Mesenchymal stem cell (in vitro differentiated cells and primary cell): Measurements from ENCODE around the gene FOXL3.

ENCODE experiments used
- DNase-seq: peaks from one replicate; pipeline ENCODE4 v3.0.0-alpha.2; 2013
- H2AFZ ChIP-seq: one replicate; pipeline ENCODE4 v1.6.1; 2013; ENCODE audit warnings: low read depth, mild to moderate bottlenecking, control low read depth, inconsistent platforms, low read length, moderate library complexity
- H2AK5ac ChIP-seq: 2 replicates; pipeline ENCODE4 v1.6.1; 2013; ENCODE audit warnings: low read length, moderate library complexity, mild to moderate bottlenecking, inconsistent platforms; ENCODE audit not compliant: severe bottlenecking
- H2BK120ac ChIP-seq: one replicate; pipeline ENCODE4 v1.6.1; 2013; ENCODE audit warnings: low read depth, mild to moderate bottlenecking, inconsistent platforms, low read length, moderate library complexity
- H2BK12ac ChIP-seq, 2 experiments: one replicate each; pipeline ENCODE4 v1.6.1; 2013; ENCODE audit warnings: inconsistent platforms in 2 of 2, low read length in 2 of 2, mild to moderate bottlenecking in 2 of 2, moderate library complexity in 2 of 2, control low read depth in 1 of 2
- H2BK15ac ChIP-seq: one replicate; pipeline ENCODE4 v1.6.1; 2013; ENCODE audit warnings: mild to moderate bottlenecking, low read depth, inconsistent platforms; ENCODE audit not compliant: poor library complexity, severe bottlenecking
- H2BK5ac ChIP-seq: 2 replicates; pipeline ENCODE4 v1.6.1; 2013; ENCODE audit warnings: low read depth, mild to moderate bottlenecking, low read length, control low read depth, inconsistent platforms; ENCODE audit not compliant: poor library complexity, severe bottlenecking
- H3K14ac ChIP-seq, 2 experiments: one replicate each; pipeline ENCODE4 v1.6.1; 2013; ENCODE audit warnings: inconsistent platforms in 2 of 2, low read length in 2 of 2, control low read depth in 1 of 2, mild to moderate bottlenecking in 1 of 2, moderate library complexity in 1 of 2
- H3K18ac ChIP-seq, 2 experiments: one replicate each; pipeline ENCODE4 v1.6.1; 2013; ENCODE audit warnings: inconsistent platforms in 2 of 2, low read length in 2 of 2, control low read depth in 1 of 2, low read depth in 1 of 2, mild to moderate bottlenecking in 1 of 2
- H3K23ac ChIP-seq, 2 experiments: one replicate each; pipeline ENCODE4 v1.6.1; 2013; ENCODE audit warnings: inconsistent platforms in 2 of 2, low read length in 2 of 2, mild to moderate bottlenecking in 2 of 2, moderate library complexity in 2 of 2, control low read depth in 1 of 2
- H3K27ac ChIP-seq: 2 replicates; pipeline ENCODE4 v1.5.1; 2013; ENCODE audit warnings: mild to moderate bottlenecking, moderate library complexity, low read length, control low read depth, inconsistent platforms; ENCODE audit not compliant: poor library complexity, severe bottlenecking
- H3K27me3 ChIP-seq, 2 experiments: 2 replicates each; pipeline versions ENCODE4 v1.6.1 to v1.7.0; 2013; ENCODE audit warnings: low read length in 2 of 2, mild to moderate bottlenecking in 2 of 2, moderate library complexity in 2 of 2, control low read depth in 1 of 2, inconsistent platforms in 1 of 2; ENCODE audit not compliant: control insufficient read depth in 1 of 2, insufficient read depth in 1 of 2
- H3K36me3 ChIP-seq, 2 experiments: 2 replicates each; pipeline versions ENCODE4 v1.6.1 to v1.7.0; 2013; ENCODE audit warnings: low read length in 2 of 2, control low read depth in 1 of 2, inconsistent platforms in 1 of 2, low read depth in 1 of 2, mild to moderate bottlenecking in 1 of 2; ENCODE audit not compliant: insufficient read depth in 2 of 2, control insufficient read depth in 1 of 2
- H3K4ac ChIP-seq, 2 experiments: one replicate each; pipeline ENCODE4 v1.6.1; 2013; ENCODE audit warnings: inconsistent platforms in 2 of 2, low read length in 2 of 2, mild to moderate bottlenecking in 2 of 2, moderate library complexity in 2 of 2, control low read depth in 1 of 2, low read depth in 1 of 2
- H3K4me1 ChIP-seq: 2 replicates; pipeline ENCODE4 v1.6.1; 2013; ENCODE audit warnings: low read depth, low read length, control low read depth; ENCODE audit not compliant: control insufficient read depth, insufficient read depth
- H3K4me2 ChIP-seq: 2 replicates; pipeline ENCODE4 v1.6.1; 2013; ENCODE audit warnings: low read length, mild to moderate bottlenecking, inconsistent platforms; ENCODE audit not compliant: poor library complexity, severe bottlenecking
- H3K4me3 ChIP-seq, 2 experiments: 2 replicates each; pipeline versions ENCODE4 v1.5.1 to v1.7.0; 2013; ENCODE audit warnings: low read length in 2 of 2, mild to moderate bottlenecking in 2 of 2, control low read depth in 1 of 2, low read depth in 1 of 2; ENCODE audit not compliant: insufficient read depth in 1 of 2
- H3K79me1 ChIP-seq: replicated peaks from 2 replicates; pipeline ENCODE4 v1.6.1; 2013; ENCODE audit warnings: mild to moderate bottlenecking, control low read depth, low read length, inconsistent platforms; ENCODE audit not compliant: poor library complexity, severe bottlenecking
- H3K9ac ChIP-seq: 2 replicates; pipeline ENCODE4 v1.7.0; 2013; ENCODE audit warnings: mild to moderate bottlenecking, low read length, moderate library complexity
- H3K9me3 ChIP-seq: 2 replicates; pipeline ENCODE4 v1.7.0; 2013; ENCODE audit warnings: mild to moderate bottlenecking, low read length; ENCODE audit not compliant: control insufficient read depth
- H4K8ac ChIP-seq: one replicate; pipeline ENCODE4 v1.6.1; 2013; ENCODE audit warnings: inconsistent platforms, mild to moderate bottlenecking, low read length, moderate library complexity
- H4K91ac ChIP-seq: one replicate; pipeline ENCODE4 v1.6.1; 2013; ENCODE audit warnings: mild to moderate bottlenecking, low read length, inconsistent platforms
- WGBS: methylation state at CpG from one replicate; pipeline ENCODE4 v1.1.7; 2013; ENCODE audit warnings: mixed read lengths; 5-methylcytosine and 5-hydroxymethylcytosine counted together

FOXL3 gene

GRCh38 chr7:273327-273726 lies 16.6 kb upstream of the FOXL3 start:
- H3K4me3 ChIP-seq: no peak overlapping the region
- H2BK120ac ChIP-seq: no peak overlapping the region
- H4K8ac ChIP-seq: no peak overlapping the region
- no peak overlapping the region for H2AK5ac ChIP-seq
- no peak overlapping the region for H3K4me2 ChIP-seq
- no peak for DNase-seq
- no peaks in the 10 kb centered on the region for H3K79me1 ChIP-seq
- no peak overlapping the region for H3K23ac ChIP-seq
- peaks cover 25% of the 10 kb centered on the region for H3K9me3 ChIP-seq
- H3K27me3 ChIP-seq: peaks cover 8 to 17% of the 10 kb centered on the region in 2 experiments
- H4K91ac ChIP-seq: no peak overlapping the region
- H3K4me1 ChIP-seq: peaks cover 2% of the 10 kb centered on the region
- no peak overlapping the region for H2BK15ac ChIP-seq
- WGBS: 98% methylated on average over 5 of the region's 7 CpGs
- H2BK12ac ChIP-seq: no peak overlapping the region
- H3K18ac ChIP-seq: no peak overlapping the region
- H2BK5ac ChIP-seq: no peak overlapping the region
- no peak overlapping the region for H3K4ac ChIP-seq
- no peak overlapping the region for H3K9ac ChIP-seq
- no peaks in the 10 kb centered on the region for H3K36me3 ChIP-seq
- H3K27ac ChIP-seq: no peak overlapping the region
- H2AFZ ChIP-seq: no peak overlapping the region
- no peak overlapping the region for H3K14ac ChIP-seq

- no peak overlapping the region for H2BK15ac ChIP-seq
- no peak overlapping the region for H4K8ac ChIP-seq
- peaks cover 25% of the 10 kb centered on the region for H3K9me3 ChIP-seq
- H2BK120ac ChIP-seq: no peak overlapping the region
- H2BK12ac ChIP-seq: no peak overlapping the region
- H3K79me1 ChIP-seq: no peaks in the 10 kb centered on the region
- no peak overlapping the region for H2AK5ac ChIP-seq
- DNase-seq: no peak
- H3K4me1 ChIP-seq: peaks cover 2% of the 10 kb centered on the region
- peaks cover 8 to 12% of the 10 kb centered on the region in 2 experiments for H3K27me3 ChIP-seq
- H2AFZ ChIP-seq: no peak overlapping the region
- no peak overlapping the region for H2BK5ac ChIP-seq
- no peak overlapping the region for H3K9ac ChIP-seq
- H3K36me3 ChIP-seq: no peaks in the 10 kb centered on the region
- H3K4me3 ChIP-seq: no peak overlapping the region
- H3K18ac ChIP-seq: no peak overlapping the region
- H3K4me2 ChIP-seq: no peak overlapping the region
- no peak overlapping the region for H3K4ac ChIP-seq
- WGBS: 100% methylated on average over 1 of the region's 2 CpGs
- H3K27ac ChIP-seq: no peak overlapping the region
- no peak overlapping the region for H3K14ac ChIP-seq
- no peak overlapping the region for H4K91ac ChIP-seq
- H3K23ac ChIP-seq: no peak overlapping the region
Observed at GRCh38 chr7:274266-274665, 15.7 kb upstream of the FOXL3 start.

- no peak overlapping the region for H3K14ac ChIP-seq
- H4K8ac ChIP-seq: no peak overlapping the region
- H2AK5ac ChIP-seq: no peak overlapping the region
- H2BK5ac ChIP-seq: no peak overlapping the region
- no peaks in the 10 kb centered on the region for H3K36me3 ChIP-seq
- H3K27me3 ChIP-seq: peaks cover 8 to 15% of the 10 kb centered on the region in 2 experiments
- no peak overlapping the region for H3K4me2 ChIP-seq
- no peak overlapping the region for H2BK120ac ChIP-seq
- 56% methylated on average over 10 of the region's 10 CpGs for WGBS
- H3K9ac ChIP-seq: no peak overlapping the region
- no peak overlapping the region for H2AFZ ChIP-seq
- no peak overlapping the region for H3K23ac ChIP-seq
- H4K91ac ChIP-seq: no peak overlapping the region
- H3K4ac ChIP-seq: no peak overlapping the region
- no peaks in the 10 kb centered on the region for H3K79me1 ChIP-seq
- no peak overlapping the region for H2BK12ac ChIP-seq
- no peak for DNase-seq
- H3K18ac ChIP-seq: no peak overlapping the region
- peaks cover 25% of the 10 kb centered on the region for H3K9me3 ChIP-seq
- H3K27ac ChIP-seq: no peak overlapping the region
- H2BK15ac ChIP-seq: no peak overlapping the region
- H3K4me1 ChIP-seq: no peaks in the 10 kb centered on the region
- H3K4me3 ChIP-seq: no peak overlapping the region
Observed at GRCh38 chr7:276230-276835, 13.6 kb upstream of the FOXL3 start.

GRCh38 chr7:277228-277627 lies 12.7 kb upstream of the FOXL3 start:
- no peak overlapping the region for H2BK120ac ChIP-seq
- no peak overlapping the region for H3K18ac ChIP-seq
- no peak overlapping the region for H2BK5ac ChIP-seq
- H3K9ac ChIP-seq: no peak overlapping the region
- H3K27me3 ChIP-seq: peaks cover 8 to 15% of the 10 kb centered on the region in 2 experiments
- H2AFZ ChIP-seq: no peak overlapping the region
- H2BK15ac ChIP-seq: no peak overlapping the region
- H3K4me1 ChIP-seq: no peaks in the 10 kb centered on the region
- H3K36me3 ChIP-seq: no peaks in the 10 kb centered on the region
- no peak overlapping the region for H3K27ac ChIP-seq
- H3K9me3 ChIP-seq: peaks cover 25% of the 10 kb centered on the region
- H2BK12ac ChIP-seq: no peak overlapping the region
- H3K4me2 ChIP-seq: no peak overlapping the region
- H3K4me3 ChIP-seq: no peak overlapping the region
- no peak for DNase-seq
- H2AK5ac ChIP-seq: no peak overlapping the region
- H3K23ac ChIP-seq: no peak overlapping the region
- WGBS: 70% methylated on average over 4 of the region's 4 CpGs
- H4K91ac ChIP-seq: no peak overlapping the region
- no peak overlapping the region for H3K14ac ChIP-seq
- no peaks in the 10 kb centered on the region for H3K79me1 ChIP-seq
- H4K8ac ChIP-seq: no peak overlapping the region
- H3K4ac ChIP-seq: no peak overlapping the region
